H1 (cell line): Measurements from ENCODE around the gene PLK1. TPM values are rescaled to one million over a fixed set of nuclear protein-coding genes. Genes with fewer than 3 reads are reported as not detected.

ENCODE experiments used
- CTCF ChIA-PET: fragments of 300-600 bp; sonication (Branson Sonifier 250); formaldehyde crosslinking; loops from one replicate; lab custom pipeline; 2021; ENCODE audit not compliant: partially characterized antibody; lab: Charles Lee
- POLR2A ChIA-PET: fragments of 300-600 bp; sonication (Branson Sonifier 250); formaldehyde crosslinking; loops from one replicate; lab custom pipeline; 2021; ENCODE audit warnings: inconsistent platforms; ENCODE audit not compliant: partially characterized antibody; lab: Charles Lee
- DNase-seq, 2 experiments: peaks; one replicate each; pipeline versions ENCODE4 v3.0.0 to v3.0.0-alpha.2; 2010 to 2022; ENCODE audit warnings: low spot score in 2 of 2, low read depth in 1 of 2, mixed read lengths in 1 of 2
- FAIRE-seq: peaks from 2 replicates; lab custom pipeline; 2011; peaks lifted over from hg19 to GRCh38; lab: Jason Lieb, UNC
- H2AFZ ChIP-seq: 2 replicates; pipeline ENCODE4 v1.8.1; 2012; ENCODE audit warnings: low read length, inconsistent platforms
- H2AK5ac ChIP-seq: 2 replicates; pipeline ENCODE4 v1.6.1; 2013; ENCODE audit warnings: low read depth, low read length
- H2BK120ac ChIP-seq: replicated peaks from 2 replicates; pipeline ENCODE3; 2013; ENCODE audit warnings: low read depth, low read length, inconsistent platforms
- H2BK12ac ChIP-seq: 2 replicates; pipeline ENCODE4 v1.6.1; 2013; ENCODE audit warnings: low read depth, low read length
- H2BK15ac ChIP-seq: 2 replicates; pipeline ENCODE4 v1.6.1; 2013; ENCODE audit warnings: low read length
- H2BK20ac ChIP-seq: 2 replicates; pipeline ENCODE4 v1.6.1; 2013; ENCODE audit warnings: low read length
- H2BK5ac ChIP-seq: 2 replicates; pipeline ENCODE4 v1.6.1; 2013; ENCODE audit warnings: low read depth, low read length
- H3K14ac ChIP-seq: 2 replicates; pipeline ENCODE4 v1.6.1; 2013; ENCODE audit warnings: inconsistent platforms; ENCODE audit not compliant: insufficient read length
- H3K18ac ChIP-seq: 2 replicates; pipeline ENCODE4 v1.6.1; 2013; ENCODE audit warnings: low read length; ENCODE audit errors: extremely low read depth
- H3K23ac ChIP-seq: 2 replicates; pipeline ENCODE4 v1.6.1; 2013; ENCODE audit warnings: inconsistent platforms; ENCODE audit not compliant: insufficient read length
- H3K23me2 ChIP-seq: 2 replicates; pipeline ENCODE4 v1.6.1; 2013; ENCODE audit warnings: low read depth, low read length
- H3K27ac ChIP-seq: 2 replicates; pipeline ENCODE4 v1.6.1; 2011; ENCODE audit warnings: low read depth, low read length, inconsistent platforms
- H3K27me3 ChIP-seq, 4 experiments: replicated peaks in 1 of 4; 1 replicate in 1 of 4; 2 replicates in 3 of 4; pipeline versions ENCODE4 v1.6.1 to v1.8.1; 2011 to 2013; ENCODE audit warnings: low read length in 3 of 4, mild to moderate bottlenecking in 3 of 4, inconsistent platforms in 2 of 4, mixed read lengths in 2 of 4, moderate library complexity in 1 of 4; ENCODE audit not compliant: control insufficient read depth in 3 of 4, insufficient read depth in 3 of 4; ENCODE audit errors: extremely low read depth in 1 of 4
- H3K36me3 ChIP-seq, 4 experiments: 2 replicates each; pipeline versions ENCODE4 v1.6.1 to v1.8.1; 2011 to 2013; ENCODE audit warnings: mild to moderate bottlenecking in 4 of 4, low read length in 3 of 4, moderate library complexity in 2 of 4, control low read depth in 1 of 4, inconsistent platforms in 1 of 4; ENCODE audit not compliant: insufficient read depth in 4 of 4, control insufficient read depth in 2 of 4
- H3K4ac ChIP-seq: replicated peaks from 2 replicates; pipeline ENCODE3; 2013; ENCODE audit warnings: low read length, low read depth, mixed read lengths, inconsistent platforms; ENCODE audit not compliant: insufficient read length
- H3K4me1 ChIP-seq, 4 experiments: replicated peaks in 1 of 4; 1 replicate in 1 of 4; 2 replicates in 3 of 4; pipeline versions ENCODE4 v1.6.1 to v1.8.1; 2011 to 2013; ENCODE audit warnings: low read length in 3 of 4, inconsistent platforms in 2 of 4, mixed read lengths in 1 of 4; ENCODE audit not compliant: insufficient read depth in 4 of 4, control insufficient read depth in 3 of 4
- H3K4me2 ChIP-seq, 2 experiments: 2 replicates each; pipeline versions ENCODE4 v1.6.1 to v1.8.1; 2011 to 2013; ENCODE audit warnings: low read depth in 2 of 2, low read length in 2 of 2, control low read depth in 1 of 2, inconsistent platforms in 1 of 2, mild to moderate bottlenecking in 1 of 2; ENCODE audit not compliant: insufficient read depth in 1 of 2
- H3K4me3 ChIP-seq, 4 experiments: fragments of 200-600, 300-600 bp in 1 of 4; sonication (generic), shearing (Covaris generic), sonication (Bioruptor Twin) in 1 of 4; 2 replicates each; pipeline versions ENCODE4 v1.5.1 to v1.8.1; 2011 to 2016; ENCODE audit warnings: low read length in 4 of 4, low read depth in 3 of 4, control low read depth in 2 of 4, inconsistent platforms in 2 of 4, mild to moderate bottlenecking in 2 of 4, mixed read lengths in 1 of 4, moderate library complexity in 1 of 4; ENCODE audit not compliant: insufficient read depth in 2 of 4; ENCODE audit errors: extremely low read depth in 1 of 4
- H3K56ac ChIP-seq: replicated peaks from 2 replicates; pipeline ENCODE3; 2013; ENCODE audit warnings: low read depth, mild to moderate bottlenecking, mixed read lengths, low read length, inconsistent platforms; ENCODE audit not compliant: insufficient read length
- H3K79me1 ChIP-seq: 2 replicates; pipeline ENCODE4 v1.6.1; 2013; ENCODE audit warnings: low read depth, low read length, control low read depth
- H3K79me2 ChIP-seq, 2 experiments: 2 replicates each; pipeline versions ENCODE4 v1.6.1 to v1.8.1; 2012 to 2013; ENCODE audit warnings: low read length in 2 of 2, mild to moderate bottlenecking in 2 of 2, inconsistent platforms in 1 of 2; ENCODE audit not compliant: insufficient read depth in 2 of 2, control insufficient read depth in 1 of 2
- H3K9ac ChIP-seq, 4 experiments: replicated peaks in 1 of 4; 1 replicate in 1 of 4; 2 replicates in 3 of 4; pipeline versions ENCODE4 v1.6.1 to v1.8.1; 2011 to 2013; ENCODE audit warnings: low read depth in 3 of 4, low read length in 3 of 4, control low read depth in 2 of 4, mild to moderate bottlenecking in 2 of 4, moderate library complexity in 2 of 4, inconsistent platforms in 1 of 4; ENCODE audit errors: extremely low read depth in 1 of 4
- H3K9me3 ChIP-seq, 2 experiments: 2 replicates each; pipeline versions ENCODE4 v1.6.1 to v1.8.1; 2012 to 2013; ENCODE audit warnings: mild to moderate bottlenecking in 2 of 2, moderate library complexity in 2 of 2, control low read depth in 1 of 2, inconsistent platforms in 1 of 2, low read depth in 1 of 2, low read length in 1 of 2, mixed read lengths in 1 of 2; ENCODE audit not compliant: insufficient read depth in 2 of 2
- H4K20me1 ChIP-seq, 2 experiments: replicated peaks in 1 of 2; 2 replicates each; pipeline versions ENCODE3 to v1.8.1; 2011 to 2013; ENCODE audit warnings: inconsistent platforms in 2 of 2, low read length in 2 of 2, mild to moderate bottlenecking in 1 of 2; ENCODE audit not compliant: insufficient read depth in 2 of 2, control insufficient read depth in 1 of 2
- H4K5ac ChIP-seq: 2 replicates; pipeline ENCODE4 v1.6.1; 2013; ENCODE audit warnings: low read length, low read depth, mixed read lengths, inconsistent platforms; ENCODE audit not compliant: insufficient read length
- H4K8ac ChIP-seq: 2 replicates; pipeline ENCODE4 v1.8.0; 2013; ENCODE audit warnings: mild to moderate bottlenecking, moderate library complexity, low read length, inconsistent platforms; ENCODE audit not compliant: insufficient read depth; ENCODE audit errors: extremely low read depth
- H4K91ac ChIP-seq: replicated peaks from 2 replicates; pipeline ENCODE3; 2013; ENCODE audit warnings: low read length, mixed read lengths, inconsistent platforms; ENCODE audit not compliant: insufficient read length
- BACH1 ChIP-seq: IDR thresholded peaks from 2 replicates; pipeline ENCODE4 v1.6.1; 2012; ENCODE audit warnings: low read length, improper control_type of control experiment
- FOSL1 ChIP-seq: IDR thresholded peaks from 2 replicates; pipeline ENCODE4 v1.6.1; 2011; ENCODE audit warnings: mild to moderate bottlenecking, low read depth, low read length, moderate library complexity; ENCODE audit not compliant: insufficient read depth
- KDM4A ChIP-seq: IDR thresholded peaks from one replicate; pipeline ENCODE4 v1.7.1; 2012; ENCODE audit warnings: low read depth, mild to moderate bottlenecking, moderate library complexity, low read length, inconsistent platforms; ENCODE audit not compliant: severe bottlenecking
- MAFK ChIP-seq: IDR thresholded peaks from 2 replicates; pipeline ENCODE4 v1.6.1; 2012; ENCODE audit warnings: low read depth, mild to moderate bottlenecking, improper control_type of control experiment, low read length
- RAD21 ChIP-seq, 2 experiments: IDR thresholded peaks in 1 of 2; conservative IDR thresholded peaks in 1 of 2; 2 replicates each; pipeline ENCODE4 v1.6.1; 2011; ENCODE audit warnings: low read depth in 2 of 2, low read length in 2 of 2, improper control_type of control experiment in 1 of 2, inconsistent platforms in 1 of 2, mild to moderate bottlenecking in 1 of 2, moderate library complexity in 1 of 2
- RXRA ChIP-seq: IDR thresholded peaks from 2 replicates; pipeline ENCODE4 v1.6.1; 2011; ENCODE audit warnings: low read depth, mild to moderate bottlenecking, low read length, moderate library complexity; ENCODE audit not compliant: insufficient read depth
- SIRT6 ChIP-seq: IDR thresholded peaks from one replicate; pipeline ENCODE4 v1.7.1; 2012; ENCODE audit warnings: low read length, inconsistent platforms
- TEAD4 ChIP-seq: IDR thresholded peaks from 2 replicates; pipeline ENCODE4 v1.6.1; 2012; ENCODE audit warnings: low read depth, low read length, inconsistent platforms, mixed read lengths
- WGBS, 2 experiments: shearing (Covaris generic) in 1 of 2; methylation state at CpG; one replicate each; pipeline versions ENCODE4 v1.1.6 to v1.1.7; 2013 to 2015; ENCODE audit warnings: low lambda C conversion rate in 2 of 2, mixed read lengths in 2 of 2, inconsistent platforms in 1 of 2, low coverage in 1 of 2, missing lambda C conversion rate in 1 of 2; ENCODE audit not compliant: insufficient replicate concordance in 2 of 2, insufficient coverage in 1 of 2, insufficient read length in 1 of 2; ENCODE audit errors: extremely low coverage in 1 of 2, missing lambda C conversion rate in 1 of 2; 5-methylcytosine and 5-hydroxymethylcytosine counted together
- polyA plus RNA-seq, 7 experiments: library from polyadenylated mRNA; depleted of rRNA in 3 of 7; stranded (reverse) in 5 of 7; unstranded in 2 of 7; fragments of >200 nt in 5 of 7; fragments of 200-250 nt in 2 of 7; gene quantifications; 1 replicate in 5 of 7; 2 replicates in 1 of 7; 4 replicates in 1 of 7; pipeline versions ENCODE4 v1.2.1 to v1.2.3, GENCODE V29; 2011 to 2013; ENCODE audit warnings: missing spikeins in 2 of 7, mixed read lengths in 2 of 7
- total RNA-seq: library from RNA; stranded (reverse); fragmentation: NEBNext Ultra II Directional; extraction: Animal tissue kit (Norgen Biotek cat#: 25700); gene quantifications from 2 replicates; pipeline ENCODE4 v1.2.1, GENCODE V29; 2021

Gene PLK1
- total and polyA plus RNA-seq, 2 of the 8 experiments (the other 6 are each of a cell fraction or from before 2014, with no cell fraction given): 127 to 139 TPM

- H2BK12ac ChIP-seq: no peak overlapping the region
- H2BK15ac ChIP-seq: no peak overlapping the region
- no peak overlapping the region for H4K5ac ChIP-seq
- no peaks in the 10 kb centered on the region for H3K9me3 ChIP-seq
- no peak overlapping the region for H3K27ac ChIP-seq
- WGBS, 2 experiments: 100% methylated on average over 1 of the region's 1 CpG; no CpG with 5 or more reads in 1 of the 2 experiments
- TF ChIP-seq MAFK (no peak), TEAD4 (no peak), RAD21 (IDR thresholded peaks at IDR 0.05 in 1 of 2, conservative IDR thresholded peaks at IDR 0.05 in 1 of 2; ENCODE audit: low read depth in 2 of 2, low read length in 2 of 2) (no peak), RXRA (no peak), FOSL1 (no peak), BACH1 (no peak), SIRT6 (no peak), KDM4A (no peak)
- H3K27me3 ChIP-seq: no peaks in the 10 kb centered on the region
- no peak for DNase-seq
- H3K18ac ChIP-seq: no peak overlapping the region
- no peak for FAIRE-seq
- H4K20me1 ChIP-seq: no peaks in the 10 kb centered on the region
- no peak overlapping the region for H3K56ac ChIP-seq
- H2AK5ac ChIP-seq: no peak overlapping the region
- no peak overlapping the region for H4K91ac ChIP-seq
- no peak overlapping the region for H3K23ac ChIP-seq
- no peak overlapping the region for H3K14ac ChIP-seq
- no peak overlapping the region for H3K4ac ChIP-seq
- CTCF ChIA-PET: interaction anchor here (0.6 to 0.9 kb wide), 3 partner anchors 61 to 349 kb away, joined by 3 read pairs; no protein-coding TSS in a partner anchor
- no peak overlapping the region for H3K9ac ChIP-seq
- no peak overlapping the region for H2AFZ ChIP-seq
- H2BK5ac ChIP-seq: no peak overlapping the region
- no peak overlapping the region for H3K4me2 ChIP-seq
- H3K79me1 ChIP-seq: no peaks in the 10 kb centered on the region
- POLR2A ChIA-PET: no interaction called here
- H2BK20ac ChIP-seq: no peak overlapping the region
- no peak overlapping the region for H2BK120ac ChIP-seq
- no peak overlapping the region for H3K4me3 ChIP-seq
- no peaks in the 10 kb centered on the region; the same call in 1 of the 2 replicates for H3K23me2 ChIP-seq
- H3K79me2 ChIP-seq: no peaks in the 10 kb centered on the region
- no peak overlapping the region for H4K8ac ChIP-seq
- no peaks in the 10 kb centered on the region; a peak in 2 of 7 replicates for H3K4me1 ChIP-seq
- no peaks in the 10 kb centered on the region for H3K36me3 ChIP-seq
Measured at GRCh38 chr16:23739516-23739915, 60.8 kb downstream of the PLK1 start.
